Epithelial cell of esophagus (primary cell): ENCODE results near the gene TRIM17.

Experiments
- DNase-seq: peaks from one replicate; pipeline ENCODE4 v3.0.0; 2010; ENCODE audit warnings: low read depth
- H3K4me3 ChIP-seq: 2 replicates; pipeline ENCODE4 v1.5.1; 2011; ENCODE audit warnings: mild to moderate bottlenecking, low read length, control low read depth
- CTCF ChIP-seq: IDR thresholded peaks from 2 replicates; pipeline ENCODE4 v1.5.1; 2011; ENCODE audit warnings: low read depth, mild to moderate bottlenecking, low read length, control low read depth, inconsistent platforms; ENCODE audit not compliant: insufficient read depth; ENCODE audit errors: missing control alignments

TRIM17 gene

GRCh38 chr1:228416217-228416933 is at the start of gene TRIM17:
Gene TRIM17, minus strand, starts transcription at chr1:228416861. Its CDS starts 1,789 bp downstream, at chr1:228415072.
- peak; percentile 30 for TF ChIP-seq CTCF
- H3K4me3 ChIP-seq = peak within 1 kb of the TSS; percentile 40
- DNase-seq = peak; percentile 37

GRCh38 chr1:228465571-228466146 is 49.0 kb upstream of the TRIM17 start:
- TF ChIP-seq CTCF = no peak
- H3K4me3 ChIP-seq = no peak overlapping the region
- DNase-seq = no peak

- no peak for TF ChIP-seq CTCF
- no peak overlapping the region for H3K4me3 ChIP-seq
- DNase-seq = no peak
Observed at GRCh38 chr1:228465141-228465540, 48.5 kb upstream of the TRIM17 start.

GRCh38 chr1:228464487-228464983 is 47.9 kb upstream of the TRIM17 start:
- H3K4me3 ChIP-seq = no peak overlapping the region
- no peak for TF ChIP-seq CTCF
- peak; percentile 84 for DNase-seq

GRCh38 chr1:228463559-228464455 is 47.1 kb upstream of the TRIM17 start:
- TF ChIP-seq CTCF = no peak
- DNase-seq = no peak
- no peak overlapping the region for H3K4me3 ChIP-seq

- no peak overlapping the region for H3K4me3 ChIP-seq
- TF ChIP-seq CTCF = no peak
- DNase-seq = no peak
Observed at GRCh38 chr1:228463009-228463558, 46.4 kb upstream of the TRIM17 start.
